GM23338 (cell line): ENCODE results near the gene ZFYVE21. TPM values are rescaled to one million over a fixed set of nuclear protein-coding genes. Genes with fewer than 3 reads are reported as not detected.

Source experiments
- ATAC-seq: fragments of 200-7000 bp; cut with Tn5 transposase; 3 replicates; pipeline ENCODE4 v1.9.1; 2020
- DNase-seq: peaks from one replicate; pipeline ENCODE4 v3.0.0-alpha.2; 2015; ENCODE audit warnings: low spot score
- H2AFZ ChIP-seq: fragments of 200-600 bp; sonication (generic); 2 replicates; pipeline ENCODE4 v1.8.0; 2016; ENCODE audit warnings: antibody characterized with exemption, mild to moderate bottlenecking, moderate library complexity
- H3F3A ChIP-seq: fragments of 200-600 bp; sonication (generic); replicated peaks from 2 replicates; pipeline ENCODE4 v1.8.0; 2017; ENCODE audit warnings: antibody characterized with exemption, mixed run types, low read depth
- H3K27ac ChIP-seq: fragments of 200-600 bp; sonication (generic); 2 replicates; pipeline ENCODE4 v1.6.1; 2016; ENCODE audit warnings: low read depth
- H3K27me3 ChIP-seq: fragments of 200-600 bp; sonication (generic); 2 replicates; pipeline ENCODE4 v1.8.0; 2016; ENCODE audit warnings: mild to moderate bottlenecking, mixed run types, moderate library complexity; ENCODE audit not compliant: insufficient read depth
- H3K36me3 ChIP-seq: fragments of 200-600 bp; sonication (generic); 2 replicates; pipeline ENCODE4 v1.8.0; 2016; ENCODE audit warnings: mild to moderate bottlenecking; ENCODE audit not compliant: insufficient read depth
- H3K4me1 ChIP-seq: fragments of 200-600 bp; sonication (generic); 2 replicates; pipeline ENCODE4 v1.8.0; 2016; ENCODE audit warnings: mild to moderate bottlenecking, moderate library complexity; ENCODE audit not compliant: insufficient read depth
- H3K4me2 ChIP-seq: fragments of 200-600 bp; sonication (generic); 2 replicates; pipeline ENCODE4 v1.7.1; 2017; ENCODE audit warnings: mixed run types
- H3K4me3 ChIP-seq: fragments of 200-600 bp; sonication (generic); 2 replicates; pipeline ENCODE4 v1.6.1; 2016; ENCODE audit warnings: mixed run types
- H3K79me2 ChIP-seq: fragments of 200-600 bp; sonication (generic); replicated peaks from 2 replicates; pipeline ENCODE4 v1.8.0; 2017; ENCODE audit warnings: mild to moderate bottlenecking; ENCODE audit not compliant: insufficient read depth
- H3K9me2 ChIP-seq: fragments of 200-600 bp; sonication (generic); 2 replicates; pipeline ENCODE4 v1.8.0; 2017; ENCODE audit not compliant: insufficient read depth
- H4K20me1 ChIP-seq: fragments of 200-600 bp; sonication (generic); replicated peaks from 2 replicates; pipeline ENCODE4 v1.8.0; 2017; ENCODE audit warnings: mild to moderate bottlenecking; ENCODE audit not compliant: insufficient read depth
- H3K27ac Mint-ChIP-seq: 2 replicates; pipeline ENCODE4 v1.8.0; 2020; ENCODE audit warnings: inconsistent platforms, mild to moderate bottlenecking, moderate library complexity, mixed read lengths
- H3K27me3 Mint-ChIP-seq: 3 replicates; pipeline ENCODE4 v1.8.0; 2022; ENCODE audit warnings: low read depth, mild to moderate bottlenecking, moderate library complexity, mixed read lengths, inconsistent platforms; ENCODE audit not compliant: insufficient read depth, poor library complexity
- H3K36me3 Mint-ChIP-seq: 3 replicates; pipeline ENCODE4 v1.8.0; 2021; ENCODE audit warnings: low read depth, mild to moderate bottlenecking, inconsistent platforms, moderate library complexity, mixed read lengths
- H3K4me1 Mint-ChIP-seq: 3 replicates; pipeline ENCODE4 v1.8.0; 2020; ENCODE audit warnings: mild to moderate bottlenecking, inconsistent platforms, mixed read lengths
- H3K4me3 Mint-ChIP-seq: 3 replicates; pipeline ENCODE4 v1.8.0; 2021; ENCODE audit warnings: moderate library complexity, mild to moderate bottlenecking, inconsistent platforms, mixed read lengths
- H3K9me3 Mint-ChIP-seq: 3 replicates; pipeline ENCODE4 v1.8.0; 2020; ENCODE audit warnings: moderate library complexity, mild to moderate bottlenecking, inconsistent platforms, mixed read lengths
- CREB1 ChIP-seq: fragments of 250-450 bp; sonication (Bioruptor Pico); IDR thresholded peaks from 2 replicates; pipeline ENCODE4 v1.5.0; 2020; ENCODE audit warnings: low read depth, mild to moderate bottlenecking, moderate library complexity
- CTCF ChIP-seq, 2 experiments: fragments of 200-600 bp in 1 of 2; sonication (generic) in 1 of 2; conservative IDR thresholded peaks; 2 replicates each; pipeline versions ENCODE4 v1.5.1 to v1.6.1; 2016 to 2017; ENCODE audit warnings: antibody characterized with exemption in 2 of 2, low read depth in 2 of 2, mild to moderate bottlenecking in 2 of 2, moderate library complexity in 1 of 2
- ETS1 ChIP-seq: IDR thresholded peaks from 2 replicates; pipeline ENCODE4 v1.6.1; 2016; ENCODE audit warnings: antibody characterized with exemption
- EZH2 ChIP-seq: fragments of 200-600 bp; sonication (generic); IDR thresholded peaks from one replicate; pipeline ENCODE4 v1.8.0; 2017; ENCODE audit warnings: antibody characterized with exemption, mild to moderate bottlenecking, low read depth; ENCODE audit not compliant: unreplicated experiment
- EZH2phosphoT487 ChIP-seq: fragments of 200-600 bp; sonication (generic); IDR thresholded peaks from one replicate; pipeline ENCODE4 v1.8.1; 2018; ENCODE audit warnings: antibody characterized with exemption; ENCODE audit not compliant: unreplicated experiment
- JUNB ChIP-seq: IDR thresholded peaks from one replicate; pipeline ENCODE4 v1.6.1; 2016; ENCODE audit warnings: antibody characterized with exemption; ENCODE audit not compliant: unreplicated experiment
- NANOG ChIP-seq: IDR thresholded peaks from 2 replicates; pipeline ENCODE4 v1.6.1; 2016; ENCODE audit warnings: antibody characterized with exemption, borderline replicate concordance
- POLR2AphosphoS5 ChIP-seq: IDR thresholded peaks from 2 replicates; pipeline ENCODE4 v1.6.1; 2016; ENCODE audit warnings: antibody characterized with exemption, low read depth
- REST ChIP-seq: IDR thresholded peaks from one replicate; pipeline ENCODE4 v1.6.1; 2018; ENCODE audit warnings: antibody characterized with exemption; ENCODE audit not compliant: unreplicated experiment
- STAT1 ChIP-seq: IDR thresholded peaks from one replicate; pipeline ENCODE4 v1.6.1; 2016; ENCODE audit warnings: antibody characterized with exemption; ENCODE audit not compliant: unreplicated experiment
- ZNF114 ChIP-seq: fragments of 250-450 bp; sonication (Bioruptor Pico); IDR thresholded peaks from 2 replicates; pipeline ENCODE4 v1.5.0; 2020; ENCODE audit warnings: mild to moderate bottlenecking, moderate library complexity
- ZNF331 ChIP-seq: fragments of 250-450 bp; sonication (Bioruptor Pico); IDR thresholded peaks from 2 replicates; pipeline ENCODE4 v1.5.0; 2020; ENCODE audit warnings: low read depth, mild to moderate bottlenecking, moderate library complexity
- polyA plus RNA-seq: library from polyadenylated mRNA; unstranded; fragments of >200 nt; fragmentation: Nextera tagmentation; extraction: Ambion mirVana; gene quantifications from 2 replicates; pipeline ENCODE4 v1.2.1, GENCODE V29; 2016
- total RNA-seq: library from RNA; depleted of rRNA; stranded (reverse); fragments of >200 nt; shearing (Covaris generic); gene quantifications from 2 replicates; pipeline ENCODE4 v1.2.3, GENCODE V29; 2014

The ZFYVE21 gene
- total and polyA plus RNA-seq, 2 experiments from 2014 or later, result 88.0 to 89.6 TPM

GRCh38 chr14:103743691-103744090, 28.1 kb downstream of the ZFYVE21 start:
- H3F3A ChIP-seq, result no peaks in the 10 kb centered on the region
- Mint-ChIP-seq H3K4me3 (no peak overlapping the region), H3K27ac (no peak overlapping the region), H3K4me1 (peaks cover 36% of the 10 kb centered on the region), H3K27me3 (peaks cover 11% of the 10 kb centered on the region), H3K36me3 (peaks cover 17% of the 10 kb centered on the region), H3K9me3 (no peaks in the 10 kb centered on the region)
- H3K4me2 ChIP-seq, result no peak overlapping the region
- 0 out of 2 replicates have a peak overlapping the region, but pooled peaks have one; percentile 45 for H3K27ac ChIP-seq
- DNase-seq (no peak), ATAC-seq (no peak; the same call in 2 of the 3 replicates)
- no peaks in the 10 kb centered on the region for H3K79me2 ChIP-seq
- TF ChIP-seq CREB1 (CRISPR knock-in tag) (no peak), ZNF331 (CRISPR knock-in tag) (no peak), POLR2AphosphoS5 (no peak), REST (no peak), NANOG (no peak), EZH2phosphoT487 (no peak), JUNB (no peak), ZNF114 (CRISPR knock-in tag) (no peak), ETS1 (no peak)
- H3K4me1 ChIP-seq, result no peaks in the 10 kb centered on the region
- no peaks in the 10 kb centered on the region for H3K9me2 ChIP-seq
- H3K27me3 ChIP-seq, result no peaks in the 10 kb centered on the region
- H4K20me1 ChIP-seq, result no peaks in the 10 kb centered on the region
- no peaks in the 10 kb centered on the region for H3K36me3 ChIP-seq
- H2AFZ ChIP-seq, result no peak overlapping the region
- H3K4me3 ChIP-seq, result no peak overlapping the region

- Histone ChIP-seq H3K27me3 (no peaks in the 10 kb centered on the region), H3K9me2 (no peaks in the 10 kb centered on the region), H3K4me2 (no peak overlapping the region), H3K27ac (no peak overlapping the region), H3K36me3 (no peaks in the 10 kb centered on the region), H3F3A (no peaks in the 10 kb centered on the region), H3K4me3 (no peak overlapping the region), H4K20me1 (no peaks in the 10 kb centered on the region), H3K4me1 (no peaks in the 10 kb centered on the region), H2AFZ (no peak overlapping the region), H3K79me2 (no peaks in the 10 kb centered on the region)
- Mint-ChIP-seq H3K4me3 (no peak overlapping the region), H3K9me3 (no peaks in the 10 kb centered on the region), H3K36me3 (peaks cover 12% of the 10 kb centered on the region), H3K27ac (no peak overlapping the region), H3K27me3 (peaks cover 11% of the 10 kb centered on the region), H3K4me1 (peaks cover 30% of the 10 kb centered on the region)
- ATAC-seq, result no peak
- TF ChIP-seq CREB1 (CRISPR knock-in tag) (no peak), CTCF (conservative IDR thresholded peaks at IDR 0.05; ENCODE audit: low read depth in 2 of 2) (no peak), POLR2AphosphoS5 (no peak), EZH2phosphoT487 (no peak), STAT1 (no peak), ZNF114 (CRISPR knock-in tag) (no peak), ZNF331 (CRISPR knock-in tag) (no peak), EZH2 (no peak)
- DNase-seq, result no peak
Observed at GRCh38 chr14:103744621-103745395, 29.2 kb downstream of the ZFYVE21 start.
